GM12875 (cell line): ENCODE results near the gene NCOA3.

ENCODE experiments used
- H3K4me3 ChIP-seq: one replicate; pipeline ENCODE4 v1.5.1; 2011; ENCODE audit warnings: low read depth, low read length, control low read depth
- CTCF ChIP-seq: IDR thresholded peaks from 2 replicates; pipeline ENCODE4 v1.5.1; 2011; ENCODE audit warnings: low read depth, mild to moderate bottlenecking, control low read depth, inconsistent platforms, low read length, moderate library complexity, borderline replicate concordance; ENCODE audit not compliant: insufficient read depth

NCOA3 gene

GRCh38 chr20:47533518-47534062 lies 31.9 kb downstream of the NCOA3 start:
- no peak overlapping the region for H3K4me3 ChIP-seq
- no peak for TF ChIP-seq CTCF

GRCh38 chr20:47534405-47534804 lies 32.7 kb downstream of the NCOA3 start:
- TF ChIP-seq CTCF, result no peak
- no peak overlapping the region for H3K4me3 ChIP-seq

- TF ChIP-seq CTCF, result no peak
- no peak overlapping the region for H3K4me3 ChIP-seq
Measured at GRCh38 chr20:47535088-47535487, 33.4 kb downstream of the NCOA3 start.

GRCh38 chr20:47535994-47536393 lies 34.3 kb downstream of the NCOA3 start:
- no peak for TF ChIP-seq CTCF
- H3K4me3 ChIP-seq, result no peak overlapping the region

- no peak for TF ChIP-seq CTCF
Measured at GRCh38 chr20:47540443-47541354, 39.0 kb downstream of the NCOA3 start.

GRCh38 chr20:47541355-47541922 lies 39.8 kb downstream of the NCOA3 start:
- TF ChIP-seq CTCF, result no peak
- no peak overlapping the region for H3K4me3 ChIP-seq

More at GRCh38 chr20:47540443-47541354, 39.0 kb downstream of the NCOA3 start:
- no peak overlapping the region for H3K4me3 ChIP-seq
